Dermis blood vessel endothelial cell (primary cell): ENCODE results near the gene SERHL2. TPM values are rescaled to one million over a fixed set of nuclear protein-coding genes. Genes with fewer than 3 reads are reported as not detected.
"Not testable (repeated sequence)": the region's sequence is repeated elsewhere in the genome, so short reads cannot be mapped to it uniquely, and the experiment has no call there.

Source experiments
- DNase-seq: peaks from one replicate; pipeline ENCODE4 v3.0.0; 2010
- total RNA-seq: library from RNA; depleted of rRNA; stranded (reverse); fragments of >200 nt; gene quantifications from 2 replicates; pipeline ENCODE4 v1.2.3, GENCODE V29; 2014

SERHL2 gene
- total RNA-seq, 1 donor from 2014 or later, result 3.1 TPM

- DNase-seq, result not testable (repeated sequence)
These were observed 22.3 kb downstream of the SERHL2 start for GRCh38 chr22:42575996-42576574.

- DNase-seq, result not testable (repeated sequence)
These were observed 23.4 kb downstream of the SERHL2 start for GRCh38 chr22:42577141-42577540.

GRCh38 chr22:42577623-42578240, 24.0 kb downstream of the SERHL2 start:
- DNase-seq, result no peak

GRCh38 chr22:42580040-42580439, 26.3 kb downstream of the SERHL2 start:
- DNase-seq, result not testable (repeated sequence)

- not testable (repeated sequence) for DNase-seq
These were observed 27.5 kb downstream of the SERHL2 start for GRCh38 chr22:42581194-42581761.

GRCh38 chr22:42581762-42582716, 28.3 kb downstream of the SERHL2 start:
- peak; percentile 80 for DNase-seq

- DNase-seq, result no peak
These were observed 29.2 kb downstream of the SERHL2 start for GRCh38 chr22:42582987-42583386.

- DNase-seq, result no peak
These were observed 30.7 kb downstream of the SERHL2 start for GRCh38 chr22:42584364-42584940.

GRCh38 chr22:42585096-42585495, 31.3 kb downstream of the SERHL2 start:
- no peak for DNase-seq

GRCh38 chr22:42586381-42586780, 32.6 kb downstream of the SERHL2 start:
- no peak for DNase-seq

- DNase-seq, result no peak
These were observed 33.9 kb downstream of the SERHL2 start for GRCh38 chr22:42587588-42588175.

- no peak for DNase-seq
These were observed 38.2 kb downstream of the SERHL2 start for GRCh38 chr22:42591987-42592386.

GRCh38 chr22:42595434-42595833, 41.7 kb downstream of the SERHL2 start:
- DNase-seq, result no peak

GRCh38 chr22:42596336-42596735, 42.6 kb downstream of the SERHL2 start:
- no peak for DNase-seq

- DNase-seq, result no peak
These were observed 43.2 kb downstream of the SERHL2 start for GRCh38 chr22:42596863-42597530.

GRCh38 chr22:42601879-42602465, 48.2 kb downstream of the SERHL2 start:
- DNase-seq, result no peak

- DNase-seq, result no peak
These were observed 48.7 kb downstream of the SERHL2 start for GRCh38 chr22:42602470-42602869.

- no peak for DNase-seq
These were observed 49.7 kb downstream of the SERHL2 start for GRCh38 chr22:42603427-42603826.

- DNase-seq, result no peak
These were observed 50.6 kb downstream of the SERHL2 start for GRCh38 chr22:42604403-42604802.

- DNase-seq, result not testable (repeated sequence)
These were observed 53.9 kb downstream of the SERHL2 start for GRCh38 chr22:42607641-42608040.

GRCh38 chr22:42608136-42608822, 54.5 kb downstream of the SERHL2 start:
- DNase-seq, result no peak
